ENCODE results near the gene LRP5. TPM values are rescaled to one million over a fixed set of nuclear protein-coding genes. Genes with fewer than 3 reads are reported as not detected.

LRP5 gene
- polyA plus RNA-seq, 3 donors: 32.2 to 40.2 (median 33.6) TPM

DNA sequence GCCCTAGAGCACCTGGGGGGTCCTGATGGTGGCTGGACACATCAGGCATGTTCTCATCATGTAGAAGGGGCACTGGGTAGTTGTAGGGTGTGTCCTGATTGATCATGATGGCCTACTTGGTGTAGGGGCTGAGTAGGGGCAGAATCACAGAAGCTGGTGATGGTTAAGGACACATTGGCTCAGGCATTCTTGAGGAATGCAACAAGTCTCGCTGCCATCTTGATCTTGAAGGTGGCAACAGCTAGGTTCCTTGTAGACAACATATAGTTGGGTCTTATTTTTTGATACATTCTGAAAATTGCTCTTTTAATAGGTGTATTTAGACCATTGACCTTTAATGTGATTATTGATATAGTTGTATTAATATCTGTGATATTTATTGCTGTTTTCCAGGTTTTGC is 176.2 kb downstream of the LRP5 start:
- no peak for DNase-seq (ENCODE audit: low read depth in 3 of 3, low spot score in 2 of 3)

DNA sequence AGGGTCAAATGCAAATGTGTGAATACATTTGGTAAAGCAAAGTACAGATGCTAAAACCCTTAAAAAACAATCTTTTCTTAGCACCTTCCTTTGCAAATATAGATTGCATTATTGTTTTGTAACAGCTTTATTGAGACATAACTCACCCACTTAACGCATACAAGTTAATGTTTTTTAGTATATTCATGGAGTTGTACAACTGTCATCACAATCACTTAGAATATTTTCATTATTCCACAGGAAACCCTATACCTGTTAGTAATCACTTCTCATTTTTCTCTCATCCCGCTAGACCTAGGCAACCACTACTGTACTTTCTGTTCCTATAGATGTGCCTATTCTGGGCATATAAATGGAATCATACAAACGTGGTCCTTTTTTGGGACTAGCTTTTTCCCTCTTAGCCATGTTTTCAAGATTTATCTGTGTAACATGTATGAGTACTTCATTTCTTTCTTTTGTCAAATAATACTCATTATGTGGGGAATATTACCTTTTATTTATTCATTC is 182.9 kb downstream of the LRP5 start:
- DNase-seq (ENCODE audit: low read depth in 3 of 3, low spot score in 2 of 3): no peak

DNA sequence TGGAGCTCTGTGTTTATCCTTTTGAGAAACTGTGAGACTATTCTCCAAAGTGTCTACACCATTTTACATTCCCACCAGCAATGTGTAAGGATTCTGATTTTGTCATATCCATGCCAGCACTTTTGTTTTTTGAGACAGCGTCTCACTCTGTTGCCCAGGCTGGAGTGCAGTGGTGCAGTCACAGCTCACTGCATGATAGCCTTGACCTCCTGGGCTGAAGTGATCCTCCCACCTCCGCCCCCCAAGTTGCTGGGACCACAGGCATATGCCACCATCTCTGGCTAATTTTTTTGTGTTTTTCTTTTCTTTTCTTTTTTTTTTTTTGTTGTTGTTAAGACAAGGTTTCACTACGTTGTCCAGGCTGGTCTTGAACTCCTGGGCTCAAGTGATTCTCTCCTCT is 183.5 kb downstream of the LRP5 start:
- DNase-seq (ENCODE audit: low read depth in 3 of 3, low spot score in 2 of 3): no peak

DNA sequence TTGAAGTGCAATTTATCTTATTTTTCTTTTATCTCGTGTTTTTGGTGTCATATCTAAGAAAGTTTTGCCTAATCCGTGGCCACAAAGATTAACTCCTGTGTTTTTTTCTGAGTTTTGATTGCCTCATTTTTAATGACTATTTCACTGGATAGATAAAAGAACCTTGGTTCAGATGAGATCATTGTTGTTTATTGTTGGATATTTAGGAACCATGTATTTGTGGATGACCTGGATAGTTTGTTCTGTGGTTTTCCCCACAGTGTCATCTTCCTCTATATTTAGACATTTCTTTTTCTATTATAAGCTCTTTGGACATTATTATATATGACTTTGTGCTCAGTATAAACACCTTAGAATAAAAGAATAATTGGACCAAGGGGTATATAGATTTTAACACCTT is 185.4 kb downstream of the LRP5 start:
- DNase-seq (ENCODE audit: low read depth in 3 of 3, low spot score in 2 of 3): no peak

DNA sequence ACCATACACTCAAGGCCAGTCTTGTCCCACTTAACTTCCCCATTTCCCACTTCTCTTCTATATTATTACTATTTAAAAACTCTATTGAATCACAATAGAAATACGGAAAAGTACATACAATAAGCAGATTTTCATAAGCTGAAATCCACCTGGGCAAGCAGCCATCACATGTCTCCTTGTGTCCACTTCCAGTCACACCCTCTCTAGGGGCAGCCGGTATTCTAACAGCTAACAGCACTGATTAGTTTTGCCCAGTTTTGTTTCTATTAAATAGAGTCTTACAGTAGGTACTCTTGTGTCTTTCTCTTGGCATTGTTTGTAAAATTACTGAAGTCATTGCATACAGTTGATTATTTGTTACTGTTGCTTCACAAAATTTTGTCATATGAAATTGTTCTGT is 185.9 kb downstream of the LRP5 start:
- DNase-seq (ENCODE audit: low read depth in 3 of 3, low spot score in 2 of 3): no peak

Other genes with a start within 250 kb of the LRP5 start
- 10 to 100 TPM; 30.4 to 33.2 (median 32.8) TPM for gene CHKA, start 191.2 kb upstream of the LRP5 start, polyA plus RNA-seq (ENCODE audit: insufficient read length in 3 of 3)
- 10 to 100 TPM; 74.3 to 89.7 (median 78.5) TPM for gene KMT5B, start 99.3 kb upstream of the LRP5 start, polyA plus RNA-seq (ENCODE audit: insufficient read length in 3 of 3)
- gene C11orf24, start 40.6 kb upstream of the LRP5 start, polyA plus RNA-seq (ENCODE audit: insufficient read length in 3 of 3): 10 to 100 TPM; 20.3 to 22.0 (median 20.4) TPM
- 10 to 100 TPM; 95.8 to 99.3 (median 98.1) TPM for gene PPP6R3, start 148.2 kb downstream of the LRP5 start, polyA plus RNA-seq (ENCODE audit: insufficient read length in 3 of 3)